Astrocyte of the cerebellum (primary cell): Measurements from ENCODE around the gene SLX4IP.
A peak's percentile ranks its signal among the peaks of the same experiment; 100 is the strongest.

ENCODE experiments used
- DNase-seq: peaks from one replicate; pipeline ENCODE4 v3.0.0-alpha.2; 2011; ENCODE audit warnings: low read depth
- H3K4me3 ChIP-seq: 2 replicates; pipeline ENCODE4 v1.5.1; 2011; ENCODE audit warnings: mild to moderate bottlenecking, low read depth, low read length, moderate library complexity
- CTCF ChIP-seq: IDR thresholded peaks from 2 replicates; pipeline ENCODE4 v1.5.1; 2012; ENCODE audit warnings: low read length, low read depth, moderate library complexity, mild to moderate bottlenecking; ENCODE audit errors: missing control alignments
- in situ Hi-C: cut with HindIII; loops from 2 replicates; pipeline ENCODE4 v1.10.0; 2017; ENCODE audit warnings: low sequenced_read_pairs

The SLX4IP gene

GRCh38 chr20:10428008-10428407 lies 7.1 kb upstream of the SLX4IP start:
- in situ Hi-C loops = no loop called here
- DNase-seq = no peak
- H3K4me3 ChIP-seq = no peak overlapping the region
- TF ChIP-seq CTCF = no peak

GRCh38 chr20:10429443-10429981 lies 5.6 kb upstream of the SLX4IP start:
- in situ Hi-C loops = no loop called here
- no peak for TF ChIP-seq CTCF
- H3K4me3 ChIP-seq = no peak overlapping the region
- no peak for DNase-seq

- H3K4me3 ChIP-seq = no peak overlapping the region
- in situ Hi-C loops = no loop called here
- TF ChIP-seq CTCF = no peak
- no peak for DNase-seq
These were observed 5.1 kb upstream of the SLX4IP start for GRCh38 chr20:10430000-10430466.

- TF ChIP-seq CTCF = no peak
- no peak for DNase-seq
- in situ Hi-C loops = no loop called here
- H3K4me3 ChIP-seq = no peak overlapping the region
These were observed 4.4 kb upstream of the SLX4IP start for GRCh38 chr20:10430704-10431103.

- in situ Hi-C loops = no loop called here
- no peak overlapping the region for H3K4me3 ChIP-seq
- no peak for DNase-seq
- TF ChIP-seq CTCF = no peak
These were observed 3.0 kb upstream of the SLX4IP start for GRCh38 chr20:10432079-10432478.

GRCh38 chr20:10433014-10433622 lies 2.0 kb upstream of the SLX4IP start:
- DNase-seq = no peak
- in situ Hi-C loops = no loop called here
- TF ChIP-seq CTCF = no peak
- H3K4me3 ChIP-seq = peak overlapping the region; percentile 79
